T-helper 2 cell treated with Interferon-gamma antibody and Interleukin-4, amounts not matched to agents 100 ng/mL and 5 ng/mL, for 36 hours (primary cell): ENCODE measurements around the gene NTM. TPM values are rescaled to one million over a fixed set of nuclear protein-coding genes. Genes with fewer than 3 reads are reported as not detected.

Source experiments
- intact Hi-C: fragments of 100-400 bp; cut with micrococcal nuclease; formaldehyde crosslinking; loops from one replicate; pipeline ENCODE4 v1.15.1; 2023
- total RNA-seq: library from RNA; stranded (reverse); gene quantifications from 2 replicates; pipeline ENCODE4 v1.2.3, GENCODE V29; 2022

Gene NTM
- total RNA-seq, 1 donor from 2014 or later, result not detected

DNA sequence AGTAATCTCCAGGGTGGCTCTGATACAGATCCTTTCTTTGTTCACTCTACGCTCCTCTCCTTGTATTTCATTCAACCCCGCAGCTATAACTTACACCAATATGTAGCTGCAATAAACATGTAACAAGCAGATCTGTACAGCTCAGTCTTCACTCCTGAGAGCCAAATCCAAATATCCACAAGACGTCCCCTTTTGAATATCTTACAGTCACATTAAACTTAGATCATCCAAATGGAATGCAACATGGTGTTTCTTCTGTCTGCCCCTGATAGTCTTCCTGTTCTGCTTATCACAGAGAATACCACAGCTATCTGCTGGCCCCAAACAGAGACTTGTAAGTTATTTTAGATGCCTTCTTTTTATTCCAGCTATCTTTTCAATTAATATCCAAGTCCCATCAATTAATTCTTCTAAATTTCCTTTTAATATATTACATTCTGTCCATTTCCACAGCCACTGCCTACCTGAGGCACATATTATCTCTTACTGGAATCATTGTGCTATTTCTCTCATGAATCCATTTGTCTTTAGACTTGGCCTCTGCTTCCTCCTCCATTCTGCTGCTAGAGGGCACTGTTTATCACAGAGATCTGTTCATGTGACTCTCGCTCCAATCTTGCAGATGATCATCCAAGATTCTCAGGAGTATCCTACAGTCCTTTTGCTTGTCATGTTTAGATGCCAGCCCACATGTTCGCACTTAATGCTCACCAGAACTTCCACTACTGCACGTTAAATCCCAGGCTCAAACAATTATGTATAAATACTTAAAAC is 908.6 kb downstream of the NTM start:
- intact Hi-C loops, result loop anchor here (2.0 kb wide), 1 partner anchor 124 kb away; no protein-coding TSS in a partner anchor

DNA sequence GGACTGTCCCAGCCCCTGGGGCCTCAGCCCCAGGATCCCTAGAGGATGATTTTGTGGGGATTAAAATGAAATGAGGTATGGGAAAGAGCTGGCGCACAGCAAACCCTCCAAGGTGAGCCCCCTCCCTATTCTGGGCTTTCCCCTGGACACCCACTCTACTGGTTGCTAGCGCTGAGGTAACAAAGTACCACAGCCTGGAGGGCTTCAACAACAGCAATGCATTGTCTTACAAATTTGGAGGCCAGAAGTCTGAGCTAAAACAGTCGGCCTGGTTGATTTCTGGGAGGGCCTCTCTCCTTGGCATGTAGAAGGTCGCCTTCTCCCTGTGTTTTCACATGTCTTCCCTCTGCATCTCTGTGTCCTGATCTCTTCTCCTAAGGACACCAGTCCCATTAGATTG is 913.6 kb downstream of the NTM start:
- intact Hi-C loops, result no loop called here

DNA sequence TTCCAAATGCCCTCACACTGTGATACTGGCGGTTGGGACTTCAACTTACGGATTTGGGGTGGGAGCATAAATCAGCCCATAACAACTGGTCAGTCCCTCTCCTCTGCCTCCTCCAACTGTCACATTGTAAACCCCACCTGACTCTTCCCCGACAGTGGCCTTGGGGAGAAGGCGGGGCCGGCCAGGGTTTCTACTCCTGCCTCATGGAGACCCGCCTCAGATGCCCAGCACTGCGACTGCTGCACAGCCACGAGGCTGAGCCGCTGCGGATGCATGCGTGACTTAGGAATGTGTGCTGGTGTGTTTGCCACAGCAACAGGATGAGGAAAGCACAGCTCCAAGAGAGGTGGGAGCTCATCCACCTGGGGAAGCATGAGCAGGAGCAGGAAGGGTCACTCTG is 914.2 kb downstream of the NTM start:
- intact Hi-C loops, result no loop called here

DNA sequence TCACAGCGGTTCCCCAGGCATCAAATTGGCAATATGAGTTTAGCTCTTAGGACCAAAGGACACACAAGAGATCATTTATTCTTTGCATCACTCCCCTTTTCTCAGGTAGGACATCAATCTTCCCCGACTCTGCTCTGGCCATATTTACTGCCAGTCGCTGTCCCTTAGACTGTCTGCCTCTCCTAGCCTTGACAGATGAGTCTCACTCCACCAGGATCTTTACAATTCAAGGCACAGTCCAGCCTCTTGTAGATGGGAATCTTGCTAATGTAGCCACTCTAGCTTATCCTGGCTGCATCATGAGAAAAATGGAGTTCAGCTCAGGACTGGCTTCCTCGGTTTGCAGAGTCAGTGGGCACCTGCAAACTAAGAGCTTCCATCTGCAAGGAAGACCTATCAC is 915.2 kb downstream of the NTM start:
- intact Hi-C loops, result no loop called here

DNA sequence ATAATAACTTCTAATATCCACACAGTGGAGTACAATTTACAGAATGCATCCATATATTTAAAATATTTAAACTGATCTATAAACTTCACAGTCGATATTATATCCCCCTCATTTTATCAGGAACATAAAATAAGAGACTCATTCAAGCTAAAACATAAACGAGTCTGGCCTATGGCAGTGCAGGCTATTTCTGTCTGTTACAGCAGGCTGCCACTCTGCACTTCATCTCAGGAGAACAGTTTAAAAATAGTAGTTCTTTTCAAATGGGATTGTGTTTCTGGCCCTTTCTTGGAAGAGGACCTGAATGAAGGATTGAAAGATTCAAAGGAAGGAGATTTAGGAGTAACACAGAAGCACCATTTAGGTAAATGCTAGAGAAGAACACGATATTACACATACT is 915.7 kb downstream of the NTM start:
- intact Hi-C loops, result no loop called here

DNA sequence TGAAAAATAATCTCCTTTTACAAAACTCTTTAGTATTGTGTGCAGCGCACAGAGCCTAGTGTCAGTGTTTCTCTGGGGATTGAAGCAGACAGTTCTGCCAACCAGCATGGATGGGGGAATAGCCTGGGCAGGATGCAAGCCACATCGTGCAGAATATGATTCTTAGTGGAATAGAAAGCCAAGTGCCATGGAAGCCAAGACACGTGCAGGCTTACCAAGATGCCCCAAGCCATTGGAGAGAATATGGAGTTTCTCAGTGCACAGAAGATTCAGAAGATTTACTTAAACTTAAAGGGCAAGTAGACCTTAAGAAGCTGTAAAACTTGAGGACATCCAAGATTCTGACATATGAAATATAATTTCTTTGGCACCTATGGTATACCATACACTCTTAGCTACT is 917.6 kb downstream of the NTM start:
- intact Hi-C loops, result no loop called here

DNA sequence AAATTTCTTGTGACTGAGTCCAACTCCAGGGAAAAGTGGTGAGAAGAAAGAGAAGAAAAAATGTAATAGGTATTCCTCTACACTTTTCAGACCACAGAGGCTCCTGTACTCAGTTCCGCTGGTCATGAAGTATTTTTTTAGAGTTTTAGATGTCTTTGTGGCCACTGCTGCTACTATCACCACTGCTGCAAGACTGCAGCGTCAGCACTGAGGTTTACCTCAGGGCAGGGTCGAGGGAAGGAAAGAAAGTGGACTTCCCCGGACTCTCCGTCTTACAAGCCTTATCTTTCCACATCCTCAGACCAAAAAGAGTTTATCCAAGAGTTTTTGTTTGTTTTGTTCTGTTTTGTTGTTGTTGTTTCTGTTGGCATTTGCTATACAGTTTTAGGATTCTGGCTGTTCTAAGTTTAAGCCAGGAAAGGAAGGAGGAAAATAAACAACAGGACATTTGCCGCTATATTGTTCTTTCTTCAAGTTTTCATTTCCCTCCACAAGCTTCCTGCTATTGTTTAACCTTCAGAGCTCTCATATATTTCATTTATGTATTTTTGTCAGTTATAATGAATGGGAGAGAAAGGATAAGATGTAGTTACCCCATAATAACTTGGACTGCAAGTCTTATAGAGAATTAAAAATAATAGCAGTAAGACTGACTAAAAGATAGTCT is 919.3 kb downstream of the NTM start:
- intact Hi-C loops, result no loop called here

DNA sequence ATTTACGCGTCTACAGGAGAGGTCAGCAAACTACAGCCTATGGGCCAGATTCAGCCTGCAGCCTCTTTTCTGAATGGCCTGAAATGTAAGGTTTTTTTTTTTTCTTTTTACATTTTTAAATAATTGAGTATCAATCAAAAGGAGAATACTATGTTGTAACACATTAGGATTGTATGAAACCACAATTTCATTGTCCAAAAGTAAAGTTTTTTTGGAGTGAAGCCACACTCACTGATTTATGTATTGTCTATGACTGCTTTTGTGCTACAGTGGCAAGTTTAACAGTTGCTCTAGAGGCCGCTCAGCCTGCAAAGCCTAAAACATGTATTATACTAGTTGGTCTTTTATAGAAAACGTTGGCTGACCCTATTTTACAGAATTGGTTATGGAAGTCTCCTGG is 923.2 kb downstream of the NTM start:
- intact Hi-C loops, result no loop called here

DNA sequence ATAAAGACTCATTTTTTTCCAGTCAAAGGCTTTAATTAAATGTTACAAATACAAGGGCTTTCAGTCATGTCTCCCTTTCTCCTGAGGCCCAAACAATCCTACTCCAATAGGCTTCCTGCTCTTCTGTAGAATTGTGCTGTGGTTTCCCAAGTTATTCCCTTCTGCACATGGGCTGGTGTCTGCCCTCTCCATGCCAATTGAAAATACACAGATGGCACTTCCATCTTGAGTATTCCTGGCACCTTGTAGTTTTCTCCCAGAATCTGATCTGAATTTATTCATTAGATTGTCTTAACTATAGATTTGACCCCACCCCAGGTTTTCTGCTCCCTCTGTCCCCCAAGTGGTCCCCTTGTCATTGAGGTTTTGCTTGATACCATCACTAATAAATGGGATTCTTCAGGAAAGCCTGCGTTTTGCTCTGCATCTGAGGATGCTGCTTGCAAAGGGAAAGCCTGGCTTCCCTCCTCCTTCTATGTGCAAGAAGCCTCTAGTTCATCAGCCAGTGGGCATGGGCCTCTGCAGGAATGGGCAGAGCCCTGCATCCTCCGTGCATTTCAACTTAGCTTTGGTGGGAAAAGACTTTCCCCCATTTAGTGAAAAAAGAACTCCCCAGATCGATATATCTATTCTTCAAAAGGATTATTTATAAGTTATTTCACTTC is 926.7 kb downstream of the NTM start:
- intact Hi-C loops, result no loop called here

DNA sequence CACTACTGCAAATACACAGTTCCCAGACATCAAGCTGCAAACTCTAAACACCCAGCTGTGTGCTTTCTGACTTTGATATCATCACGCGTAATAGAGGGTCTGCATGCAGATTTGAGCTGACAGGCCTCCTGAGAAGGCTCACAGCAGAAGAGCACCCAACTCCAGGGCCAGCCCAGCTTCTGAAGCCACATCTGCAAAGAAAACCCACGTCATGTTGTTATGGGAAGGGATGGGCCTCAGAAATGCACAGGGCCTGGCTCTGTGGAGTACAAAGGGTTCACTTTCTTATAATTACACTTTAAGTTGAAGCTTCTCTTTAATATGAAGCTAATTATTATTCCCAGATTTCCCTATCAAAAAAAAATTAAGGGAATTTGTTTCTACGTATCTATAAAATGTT is 927.9 kb downstream of the NTM start:
- intact Hi-C loops, result no loop called here

DNA sequence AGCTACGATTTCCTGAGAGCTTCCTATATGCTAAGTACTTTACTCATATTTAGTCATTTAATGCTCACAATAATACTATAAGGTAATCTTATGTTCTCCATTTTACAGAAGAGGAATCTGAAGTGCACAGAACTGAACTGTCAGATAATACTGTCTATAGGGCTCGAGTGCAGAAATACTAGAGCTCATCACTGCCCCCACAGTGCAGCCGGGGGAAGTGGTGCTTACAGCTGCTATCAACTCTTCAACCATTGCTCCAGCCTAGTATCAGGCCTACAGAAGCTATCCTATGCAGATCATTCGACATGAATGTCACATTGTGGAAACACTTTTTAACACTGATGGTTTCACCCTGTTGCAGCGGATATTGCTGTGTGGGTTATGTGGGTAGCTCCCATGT is 929.9 kb downstream of the NTM start:
- intact Hi-C loops, result no loop called here

DNA sequence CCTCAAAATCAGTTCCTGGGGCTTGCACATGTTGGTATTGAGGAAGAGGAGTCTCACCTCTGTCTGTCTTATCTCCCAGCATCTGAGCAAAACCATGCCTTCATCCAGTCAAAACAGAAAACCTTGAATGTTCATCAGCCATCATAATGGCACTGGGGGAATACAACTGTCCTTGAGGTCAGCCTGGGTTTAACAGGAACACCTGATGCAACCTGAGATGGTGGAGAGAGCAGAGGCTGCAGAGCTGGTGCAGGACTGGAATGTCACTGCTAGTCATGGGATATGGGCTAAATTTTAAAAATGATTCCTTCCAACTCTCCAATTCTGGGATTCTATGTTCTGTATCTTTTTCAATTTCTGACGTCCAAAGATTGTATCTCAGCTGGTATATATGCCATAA is 931.0 kb downstream of the NTM start:
- intact Hi-C loops, result no loop called here

DNA sequence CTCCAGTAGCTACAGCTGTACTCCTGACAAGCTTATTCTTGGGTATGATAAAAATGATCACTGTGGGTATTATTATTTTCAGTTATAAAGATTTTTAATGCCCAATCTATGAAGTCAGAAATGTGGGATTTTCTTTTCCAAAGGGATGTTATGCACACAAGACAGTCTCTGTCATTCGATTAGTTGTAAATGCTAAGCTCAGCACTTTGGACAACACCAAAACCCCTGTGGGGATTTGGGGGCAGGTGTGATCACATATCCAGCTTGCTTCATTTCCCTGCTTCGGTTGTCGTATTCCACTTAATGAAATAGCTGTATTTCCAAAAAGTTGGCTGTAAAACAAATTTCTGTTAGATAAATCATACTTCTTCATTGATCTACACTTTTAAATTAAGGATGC is 931.5 kb downstream of the NTM start:
- intact Hi-C loops, result no loop called here

DNA sequence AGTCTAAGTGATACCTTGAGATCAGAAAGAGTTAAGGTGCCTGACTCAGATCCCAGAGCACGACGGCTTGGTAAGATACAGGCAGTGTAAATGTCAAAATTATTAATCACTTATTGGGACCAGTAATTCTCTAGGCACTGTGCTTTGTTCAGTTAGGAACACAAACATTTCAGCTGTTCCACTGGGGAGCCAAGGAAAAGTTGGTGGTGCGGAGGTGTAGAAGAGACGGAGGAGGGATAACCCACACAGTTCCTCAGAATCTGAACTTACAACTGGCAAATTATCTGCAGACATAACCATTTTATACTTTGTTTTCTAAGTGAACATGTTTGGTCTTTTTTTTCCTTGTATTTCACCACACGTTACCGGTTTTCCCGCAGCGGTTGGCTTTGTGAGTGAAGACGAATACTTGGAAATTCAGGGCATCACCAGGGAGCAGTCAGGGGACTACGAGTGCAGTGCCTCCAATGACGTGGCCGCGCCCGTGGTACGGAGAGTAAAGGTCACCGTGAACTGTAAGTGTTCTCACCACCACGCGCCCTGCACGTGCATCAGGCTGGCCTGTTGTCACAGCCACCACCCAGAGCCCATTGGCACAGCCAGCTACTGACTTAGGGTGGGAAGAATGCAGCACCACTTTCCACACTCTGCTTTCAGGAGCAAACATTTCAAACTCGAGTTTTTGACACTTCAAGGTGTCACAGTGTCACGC is 937.0 kb downstream of the NTM start:
- intact Hi-C loops, result no loop called here

DNA sequence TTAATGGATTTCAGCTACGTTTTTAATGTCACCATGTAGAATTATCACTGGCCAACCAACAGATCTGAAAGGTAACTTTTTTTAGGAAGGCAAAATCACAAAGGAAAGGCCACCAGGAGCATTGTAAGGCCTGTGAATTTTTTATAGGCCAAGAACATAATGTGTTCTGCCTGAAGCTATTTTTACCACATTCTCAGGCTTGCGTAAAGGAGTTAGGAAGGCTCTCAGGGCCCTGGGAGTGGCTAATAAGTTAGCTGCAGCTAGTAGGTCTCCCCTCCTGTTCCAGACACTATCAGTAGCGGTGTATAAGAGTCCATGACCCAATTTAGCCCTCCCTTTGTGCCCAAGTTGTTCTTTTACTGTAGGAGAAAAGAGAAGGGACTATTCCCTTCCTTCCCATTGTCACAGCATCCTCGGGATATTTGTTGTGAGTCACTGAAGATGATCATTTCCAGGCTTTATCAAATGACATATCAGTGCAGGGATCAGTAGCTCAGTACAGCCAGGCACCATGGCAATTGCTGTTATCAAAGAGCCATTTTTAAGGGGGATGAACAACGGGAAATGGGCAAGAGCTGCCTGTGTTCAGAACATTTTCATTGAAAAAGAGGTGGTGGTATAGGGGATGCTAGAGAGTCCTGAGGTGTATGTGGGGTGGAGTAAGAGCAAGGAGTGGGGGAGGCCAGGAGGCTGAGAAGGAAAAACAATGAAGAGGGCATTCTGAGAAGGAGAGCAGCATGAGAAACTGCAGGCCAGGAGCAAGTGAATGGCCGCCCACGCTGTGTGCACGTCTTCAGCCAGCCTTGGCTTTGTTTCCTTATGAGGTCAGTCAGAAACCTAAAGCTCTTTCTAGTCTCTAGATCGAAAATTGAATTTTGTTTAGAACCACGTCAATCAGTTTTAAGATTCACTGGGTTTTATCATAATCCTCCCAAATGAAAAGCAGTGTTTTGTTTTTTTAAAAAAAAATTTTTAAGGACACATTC is 940.3 kb downstream of the NTM start:
- intact Hi-C loops, result no loop called here

DNA sequence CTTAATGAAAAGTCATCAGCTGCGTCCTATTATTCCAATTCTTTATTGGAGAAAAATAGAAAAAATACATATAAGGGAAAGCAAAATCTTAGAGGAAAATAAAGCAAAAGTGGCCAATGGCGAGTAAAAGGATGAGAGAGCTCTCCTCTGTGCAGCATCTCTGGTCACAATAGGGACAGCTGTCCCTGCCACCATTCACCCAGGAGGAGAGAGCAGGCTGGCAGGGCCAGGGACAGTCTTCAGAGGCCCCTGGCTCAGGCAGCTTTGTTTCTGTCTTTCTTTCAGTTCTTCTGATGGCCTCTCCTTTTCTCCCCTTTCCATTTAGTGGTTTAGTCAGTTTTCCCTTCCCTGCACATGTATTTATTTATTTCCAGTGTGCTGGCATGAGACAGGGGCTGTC is 941.3 kb downstream of the NTM start:
- intact Hi-C loops, result no loop called here

DNA sequence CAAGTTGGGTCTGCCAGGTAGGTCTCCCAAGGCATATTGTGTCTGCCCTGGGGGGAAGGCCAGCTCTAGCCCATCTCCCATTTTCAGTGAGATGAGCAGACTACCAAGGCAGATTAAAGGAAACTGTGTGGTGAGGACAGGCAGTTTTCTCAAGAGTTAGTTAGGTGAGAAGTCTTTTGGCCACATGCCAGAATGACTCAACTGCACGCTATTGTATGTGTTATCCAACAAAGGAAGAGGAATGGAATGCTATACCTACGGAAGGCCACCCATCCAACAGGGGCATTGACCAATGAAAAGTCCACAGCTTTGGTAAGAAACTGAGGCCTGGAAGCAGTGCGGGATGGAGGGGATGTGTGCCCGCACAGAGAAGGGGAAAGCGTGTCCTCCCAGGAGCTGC is 941.7 kb downstream of the NTM start:
- intact Hi-C loops, result no loop called here

DNA sequence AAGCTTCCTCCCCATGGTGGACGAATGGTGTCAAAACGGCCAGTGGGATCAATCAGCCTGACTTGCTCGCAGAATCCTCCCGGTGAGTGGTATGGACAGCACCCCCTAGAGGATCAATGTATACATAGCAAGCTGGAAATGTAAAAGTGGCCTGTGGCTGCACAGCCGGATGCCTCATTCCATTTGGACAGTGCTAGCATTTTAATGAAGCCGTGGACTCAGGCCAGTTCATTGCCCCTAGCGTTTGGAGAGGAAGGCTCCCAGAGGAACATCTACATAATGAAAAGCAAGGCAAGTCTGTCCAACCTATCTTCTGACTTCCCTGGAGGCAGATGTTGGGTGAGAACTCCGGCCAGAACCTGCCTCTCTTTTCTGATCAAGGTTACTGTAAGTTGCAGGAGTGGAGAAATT is 942.3 kb downstream of the NTM start:
- intact Hi-C loops, result no loop called here

DNA sequence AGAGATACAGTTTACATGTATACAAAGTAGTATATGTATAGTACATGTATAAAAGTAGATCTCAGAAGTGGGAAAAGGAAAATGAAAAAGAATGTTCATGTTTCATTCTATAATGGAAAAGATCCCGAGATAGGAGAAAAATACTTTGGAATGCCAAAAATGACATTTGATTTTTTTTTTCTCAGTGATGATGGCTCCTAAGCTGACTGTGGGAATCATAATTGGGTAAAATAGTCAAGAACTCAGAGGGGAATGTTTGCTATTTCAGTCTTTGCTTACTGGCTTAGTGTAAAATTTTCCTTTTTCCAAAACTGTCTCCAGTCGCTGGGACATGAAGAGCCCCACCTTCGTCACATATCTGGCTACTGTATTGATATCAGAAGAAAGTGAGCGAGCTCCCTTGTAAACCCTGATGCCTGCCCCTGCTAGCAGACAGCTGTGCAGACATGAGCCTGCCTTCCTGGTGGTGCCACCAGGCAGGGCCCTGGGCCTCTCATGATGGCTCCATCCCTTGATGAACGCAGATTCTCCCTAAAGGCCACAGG is 944.6 kb downstream of the NTM start:
- intact Hi-C loops, result no loop called here

DNA sequence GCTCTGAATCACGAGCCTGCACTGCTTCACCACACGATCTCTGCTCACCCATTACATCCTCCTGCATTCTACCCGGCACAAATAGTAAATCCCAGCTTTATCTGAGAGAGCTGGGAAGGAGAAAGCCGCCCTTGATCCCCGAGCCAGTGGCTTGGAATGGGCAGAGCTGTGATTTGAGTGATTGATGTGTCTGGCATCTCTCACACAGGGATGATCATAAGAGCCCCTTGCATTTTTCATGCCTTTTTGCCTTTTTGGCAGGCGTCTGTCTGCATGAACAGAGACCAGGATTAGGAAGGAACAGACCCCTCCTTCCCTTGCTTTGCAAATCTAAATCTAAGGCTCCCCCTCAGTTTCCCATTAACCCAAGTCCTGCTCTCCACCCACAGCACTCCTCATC is 945.3 kb downstream of the NTM start:
- intact Hi-C loops, result no loop called here
